22Rv1 (cell line): Measurements from ENCODE around the gene SERINC2.

Experiments used
- CTCF ChIP-seq: fragments of 450-650 bp; IDR thresholded peaks from 2 replicates; pipeline ENCODE4 v1.5.1; 2017; ENCODE audit warnings: mild to moderate bottlenecking
- ZFX ChIP-seq: fragments of 450-650 bp; IDR thresholded peaks from 2 replicates; pipeline ENCODE4 v1.6.1; 2017; ENCODE audit warnings: antibody characterized with exemption, borderline replicate concordance

GRCh38 chr1:31437433-31438037 lies 24.5 kb downstream of the SERINC2 start:
- no peak for TF ChIP-seq CTCF
- no peak for TF ChIP-seq ZFX
